PFSK-1 (cell line): Measurements from ENCODE around the gene ERFL.

Experiments
- FOXP2 ChIP-seq: optimal IDR thresholded peaks from 2 replicates; pipeline ENCODE3; 2011; ENCODE audit warnings: borderline replicate concordance, control low read depth, inconsistent platforms; ENCODE audit not compliant: insufficient read depth; ENCODE audit errors: extremely low read length, extremely low read depth
- POLR2AphosphoS5 ChIP-seq: IDR thresholded peaks from 2 replicates; pipeline ENCODE4 v1.6.1; 2012; ENCODE audit warnings: low read depth, mild to moderate bottlenecking, control low read depth, low read length, moderate library complexity
- REST ChIP-seq, 2 experiments: IDR thresholded peaks; 2 replicates each; pipeline versions ENCODE4 v1.6.1 to v1.8.0; 2011 to 2012; ENCODE audit warnings: low read depth in 2 of 2, low read length in 2 of 2, control low read depth in 1 of 2, inconsistent platforms in 1 of 2, mild to moderate bottlenecking in 1 of 2, moderate library complexity in 1 of 2; ENCODE audit not compliant: insufficient read depth in 1 of 2
- SIN3A ChIP-seq: IDR thresholded peaks from 2 replicates; pipeline ENCODE4 v1.6.1; 2012; ENCODE audit warnings: mild to moderate bottlenecking, low read length, moderate library complexity, borderline replicate concordance; ENCODE audit not compliant: insufficient read depth
- TAF1 ChIP-seq: IDR thresholded peaks from 2 replicates; pipeline ENCODE4 v1.6.1; 2012; ENCODE audit warnings: low read length, control low read depth, borderline replicate concordance; ENCODE audit not compliant: insufficient read depth

ERFL gene

GRCh38 chr19:41859618-41860418, 68.4 kb downstream of the ERFL start, which contains the start of gene RPS19:
TSS of gene RPS19 (plus strand) at chr19:41860255. CDS start at chr19:41860775, 520 bp downstream.
- TF ChIP-seq SIN3A (peak; percentile 97), POLR2AphosphoS5 (peak; percentile 89), REST (IDR thresholded peaks at IDR 0.05; ENCODE audit: insufficient read depth in 1 of 2, low read depth in 2 of 2, low read length in 2 of 2) (peak; percentile 16 to 64; a peak in 1 of 4 replicates), TAF1 (peak; percentile 94), FOXP2 (peak; percentile 75)

GRCh38 chr19:41859213-41859617, 69.0 kb downstream of the ERFL start:
- no peak for TF ChIP-seq REST (IDR thresholded peaks at IDR 0.05; ENCODE audit: insufficient read depth in 1 of 2, low read depth in 2 of 2, low read length in 2 of 2)
- no peak for TF ChIP-seq SIN3A
- no peak for TF ChIP-seq TAF1
- TF ChIP-seq POLR2AphosphoS5: no peak
- TF ChIP-seq FOXP2: no peak
